HG03378 (cell line): ENCODE results near the gene MEIS1.

ENCODE experiments used
- ATAC-seq: cut with Tn5 transposase; IDR thresholded peaks from one replicate; pipeline ENCODE4 v1.9.1; 2021; ENCODE audit warnings: mild to moderate bottlenecking, moderate library complexity; ENCODE audit not compliant: unreplicated experiment

MEIS1 gene

DNA sequence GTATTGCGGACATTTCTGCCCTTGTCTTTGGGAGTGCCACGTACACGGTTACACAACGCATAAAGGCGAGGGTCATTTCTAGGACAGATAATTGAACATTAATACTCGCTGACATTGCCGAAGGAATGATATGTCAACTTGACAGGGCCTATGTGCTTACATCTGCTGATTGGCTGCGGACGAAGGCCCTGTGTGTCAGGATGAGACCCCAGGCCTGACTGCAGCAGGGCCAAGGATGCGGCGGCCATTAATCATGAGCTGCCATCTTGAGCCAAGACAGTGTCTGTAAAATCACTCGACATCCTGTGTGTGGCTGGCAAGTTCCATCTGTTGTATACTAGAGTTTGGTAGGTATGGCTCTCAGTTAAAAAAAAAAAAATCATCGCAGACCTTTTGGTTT, 96.6 kb downstream of the MEIS1 start:
- no peak for ATAC-seq

DNA sequence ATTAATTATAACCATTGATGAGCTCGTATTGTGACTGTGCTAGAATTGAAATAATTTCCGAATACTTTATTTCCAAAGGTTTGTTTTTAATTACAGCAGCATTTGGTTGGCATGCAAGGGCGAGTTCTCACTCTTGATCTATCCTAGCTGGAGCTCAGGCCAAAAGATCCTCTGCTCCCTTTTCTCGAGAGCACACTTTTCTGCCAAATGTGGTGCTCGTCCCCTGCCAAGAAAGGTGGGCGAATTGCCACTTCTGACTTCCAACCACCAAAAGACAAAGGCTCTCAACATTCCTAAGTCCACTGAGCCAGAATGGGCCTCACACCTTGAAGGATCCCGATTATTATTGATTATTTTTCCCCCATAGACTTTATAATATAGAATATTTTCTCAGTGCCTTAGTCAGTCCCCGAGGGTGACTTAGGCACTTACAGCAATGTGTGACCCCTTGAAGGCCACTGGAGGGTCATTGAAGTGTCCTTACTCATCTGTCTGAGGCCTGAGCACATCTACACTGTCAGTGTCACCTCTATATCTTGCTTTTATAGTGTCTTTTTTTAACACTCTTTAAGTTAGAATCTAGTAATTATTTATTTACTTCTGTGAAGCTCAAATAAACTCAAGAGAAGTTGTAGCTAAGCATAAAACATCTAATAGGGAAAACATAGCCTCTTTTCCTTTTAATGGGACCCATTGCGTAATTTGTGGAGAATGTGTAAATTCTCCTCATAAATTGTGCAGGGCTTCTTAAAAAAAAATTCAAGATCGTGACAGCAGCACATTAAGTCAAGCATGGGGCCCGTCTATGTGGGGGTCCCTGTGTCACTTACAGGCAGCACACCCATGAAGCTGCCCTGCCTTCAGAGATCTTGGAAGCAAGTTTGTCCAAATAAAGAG, 98.3 kb downstream of the MEIS1 start:
- no peak for ATAC-seq

GRCh38 chr2:66534461-66534860, 99.5 kb downstream of the MEIS1 start:
- ATAC-seq, result no peak

DNA sequence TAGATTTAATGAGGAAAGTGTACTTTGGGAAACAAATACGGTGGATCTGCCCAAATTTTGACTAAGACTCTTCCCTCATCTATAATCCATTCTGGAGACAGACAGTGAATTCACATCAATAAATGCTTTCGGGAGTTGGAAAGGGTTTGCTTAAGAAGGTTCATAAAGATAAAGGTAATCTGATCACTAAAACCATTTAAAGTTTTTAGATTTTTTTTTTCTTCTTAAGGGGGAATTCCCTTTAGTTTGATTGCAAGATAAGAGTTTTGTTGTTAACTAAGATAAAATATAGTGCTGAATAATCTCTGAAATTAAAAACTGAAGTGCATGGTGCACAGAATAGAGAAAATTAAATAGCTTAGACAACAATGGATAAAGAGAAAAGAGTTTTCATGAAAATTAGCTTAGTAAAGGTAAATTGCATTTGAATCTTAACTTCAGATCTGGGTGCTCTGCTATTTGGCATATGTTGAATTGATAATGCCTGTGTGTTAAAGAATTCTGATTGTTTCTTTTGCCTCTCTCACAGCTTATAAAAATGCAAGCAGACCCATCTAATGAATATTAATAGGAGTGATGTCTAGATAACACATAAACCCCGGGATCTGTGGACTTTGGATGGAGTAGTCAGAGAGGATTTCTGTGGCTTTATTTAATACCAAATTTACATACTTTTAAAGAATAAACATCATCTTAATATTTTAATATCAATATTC, 100.8 kb downstream of the MEIS1 start:
- no peak for ATAC-seq

DNA sequence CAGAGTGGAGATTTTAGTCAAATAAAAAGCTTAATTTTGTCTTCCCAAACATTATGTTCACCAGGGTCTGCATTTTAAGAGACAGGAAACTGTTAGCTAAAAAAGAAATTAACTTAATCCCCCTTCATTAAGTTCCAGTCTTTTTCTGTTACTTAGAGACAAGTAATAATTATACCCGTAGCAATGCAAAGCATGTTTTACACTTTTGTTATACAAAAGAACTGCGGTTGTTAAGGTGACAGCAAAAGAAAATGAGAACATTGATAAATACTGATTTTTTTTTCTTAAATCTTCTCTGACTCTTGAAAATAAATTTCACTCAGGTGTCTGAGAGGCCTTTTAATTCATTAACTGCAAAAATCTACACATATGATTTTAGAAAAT, 101.4 kb downstream of the MEIS1 start:
- no peak for ATAC-seq

DNA sequence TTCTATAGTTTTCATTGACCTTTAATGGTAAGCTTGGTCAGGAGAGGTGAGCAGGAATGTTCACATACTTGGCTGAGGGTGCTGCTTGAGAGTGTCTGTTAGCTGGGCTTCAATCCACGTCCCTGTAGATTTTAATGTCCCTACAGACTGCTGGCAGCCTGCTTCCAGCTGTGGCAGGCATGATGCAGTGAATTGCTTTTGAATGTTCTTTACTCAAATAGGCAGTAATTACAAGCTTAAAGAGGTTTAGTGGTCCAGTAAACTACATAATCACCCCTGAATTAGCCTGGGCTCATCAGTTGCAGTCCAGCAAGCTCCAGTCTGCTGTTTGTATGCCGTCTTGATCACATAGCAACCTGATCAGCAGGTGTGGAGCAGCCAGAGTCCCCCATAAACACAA, 102.1 kb downstream of the MEIS1 start:
- no peak for ATAC-seq

GRCh38 chr2:66538291-66538690, 103.4 kb downstream of the MEIS1 start:
- ATAC-seq, result no peak

DNA sequence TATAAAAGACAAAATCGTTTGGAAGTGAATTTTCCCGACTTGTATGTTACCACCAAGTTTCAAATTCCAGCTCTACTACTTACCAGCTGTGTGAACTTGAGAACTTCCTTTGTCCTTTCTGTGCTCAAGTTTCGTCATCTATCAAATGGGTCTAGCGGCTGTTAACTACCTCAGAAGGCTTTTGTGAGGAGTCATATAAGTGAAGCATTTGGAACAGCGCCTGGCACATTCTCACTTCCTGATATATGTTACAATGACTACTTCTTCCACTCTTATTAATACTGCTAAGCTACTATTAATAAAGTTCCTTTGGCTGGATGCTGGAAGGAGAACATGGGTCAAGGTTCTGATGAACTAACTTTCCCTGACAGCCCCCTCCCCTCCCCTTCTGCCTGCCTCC, 104.5 kb downstream of the MEIS1 start:
- no peak for ATAC-seq

GRCh38 chr2:66541646-66542045, 106.7 kb downstream of the MEIS1 start:
- no peak for ATAC-seq

DNA sequence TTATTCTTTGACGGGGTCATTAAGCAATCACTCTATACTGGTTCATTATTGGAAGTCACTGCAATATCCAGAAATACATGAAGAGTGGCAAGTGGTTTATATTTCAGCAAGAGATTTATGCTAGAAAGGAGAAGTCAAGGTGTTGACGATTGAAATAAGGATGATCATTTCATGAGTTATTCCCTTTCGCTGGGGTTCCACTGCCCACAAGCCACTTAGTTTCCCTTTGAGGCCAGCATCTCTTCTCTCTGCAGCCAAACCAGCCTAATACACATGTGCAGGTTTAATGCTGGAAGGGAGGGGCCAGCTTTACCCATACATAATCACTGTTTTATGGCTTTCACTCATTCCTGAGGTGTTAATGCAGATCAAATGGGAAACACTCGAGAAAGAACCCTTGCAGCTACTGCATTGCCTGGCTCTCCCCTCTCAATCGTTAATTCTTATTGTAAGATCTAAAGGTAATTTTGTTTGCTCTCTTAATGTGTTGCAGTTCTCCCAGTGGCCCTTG, 108.4 kb downstream of the MEIS1 start:
- no peak for ATAC-seq

DNA sequence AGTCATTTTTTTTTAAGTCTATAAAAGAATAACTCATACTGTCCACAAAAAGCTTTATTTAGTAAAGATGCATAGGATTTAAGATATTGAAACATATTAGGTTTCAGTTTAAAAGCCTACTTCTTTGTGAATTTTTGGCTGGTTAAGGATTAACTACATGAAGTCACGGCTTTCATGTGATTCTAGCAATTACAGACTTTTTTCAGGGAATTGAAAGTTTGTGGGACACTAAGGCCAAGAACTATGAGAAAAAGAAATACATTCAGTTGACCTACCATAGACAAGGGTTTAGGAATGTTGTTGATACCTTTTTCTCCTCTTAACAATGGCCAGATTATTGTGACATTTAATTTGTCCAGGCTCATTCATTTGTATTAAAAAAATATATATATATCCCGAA, 109.3 kb downstream of the MEIS1 start:
- ATAC-seq, result no peak

DNA sequence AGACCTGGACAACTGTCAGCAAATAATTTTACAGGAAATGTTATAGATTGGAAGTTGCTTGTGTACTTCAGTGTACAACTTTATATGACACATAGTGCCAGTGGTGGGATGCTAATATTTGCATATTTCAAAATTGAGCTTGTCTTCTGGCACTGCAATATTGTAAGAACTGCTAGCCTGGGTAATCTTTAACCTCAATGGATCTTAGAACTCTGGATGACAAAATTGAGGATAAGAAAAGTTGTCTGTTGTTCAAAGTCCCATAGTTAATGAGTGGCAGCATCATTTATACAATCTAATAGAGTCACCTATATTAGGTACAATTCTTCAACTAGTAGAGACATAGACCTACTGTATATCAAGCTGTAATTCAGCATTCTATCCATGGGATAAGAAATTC, 110.3 kb downstream of the MEIS1 start:
- no peak for ATAC-seq

- ATAC-seq, result no peak
Measured at GRCh38 chr2:66547118-66547517, 112.2 kb downstream of the MEIS1 start.

- ATAC-seq, result no peak
Measured at GRCh38 chr2:66547887-66548286, 113.0 kb downstream of the MEIS1 start.

GRCh38 chr2:66548422-66548821, 113.5 kb downstream of the MEIS1 start:
- ATAC-seq, result no peak

- no peak for ATAC-seq
Measured at GRCh38 chr2:66550826-66551225, 115.9 kb downstream of the MEIS1 start.

DNA sequence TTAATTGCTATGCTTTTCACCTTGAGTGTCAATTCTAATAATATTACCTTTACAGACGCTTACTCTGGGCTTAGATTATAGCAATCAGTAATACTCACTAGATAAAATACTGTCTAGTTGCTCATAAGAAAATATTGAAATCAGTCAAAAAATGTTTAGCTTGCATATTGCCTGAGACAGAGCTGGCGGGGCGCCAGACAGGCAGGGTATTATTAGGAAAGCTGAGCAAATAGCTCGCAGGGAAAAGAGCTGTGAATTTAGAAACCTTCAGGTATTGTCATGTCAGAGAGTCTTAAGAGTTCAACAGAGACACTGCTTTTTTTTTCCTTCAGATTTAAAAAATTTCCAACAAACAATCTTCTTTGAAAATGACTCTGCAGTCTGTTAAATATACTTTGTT, 118.4 kb downstream of the MEIS1 start:
- no peak for ATAC-seq

DNA sequence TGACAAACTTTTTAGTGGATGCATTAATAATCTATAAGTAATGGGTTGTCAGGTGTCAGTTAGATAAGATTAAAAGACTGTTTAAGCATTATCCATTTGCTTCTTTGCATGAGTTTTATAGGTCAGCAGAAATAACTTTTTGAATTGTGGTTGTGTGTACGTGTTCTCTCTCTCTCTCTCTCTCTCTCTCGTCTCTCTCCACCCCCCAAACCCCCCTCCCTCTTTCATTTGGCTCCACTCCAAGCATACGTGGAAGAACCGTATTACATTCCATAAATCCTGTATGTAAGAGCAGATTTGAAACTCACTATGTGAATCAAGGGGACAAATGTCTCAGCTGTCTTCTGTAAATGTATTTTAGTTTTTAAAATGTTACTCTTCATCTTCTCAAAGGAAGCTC, 120.2 kb downstream of the MEIS1 start:
- no peak for ATAC-seq

- ATAC-seq, result no peak
Measured at GRCh38 chr2:66555501-66556324, 120.8 kb downstream of the MEIS1 start.

GRCh38 chr2:66559672-66560071, 124.7 kb downstream of the MEIS1 start:
- no peak for ATAC-seq

GRCh38 chr2:66560683-66561082, 125.8 kb downstream of the MEIS1 start:
- no peak for ATAC-seq
